Neural cell (in vitro differentiated cells): ENCODE results near the gene INHA. TPM values are rescaled to one million over a fixed set of nuclear protein-coding genes. Genes with fewer than 3 reads are reported as not detected.

Experiments used
- H2AFZ ChIP-seq: fragments of 200-600, 300-800 bp; sonication (generic), shearing (Covaris generic); 2 replicates; pipeline ENCODE4 v1.6.0; 2014; ENCODE audit warnings: low read depth, mild to moderate bottlenecking, antibody characterized with exemption, low read length, moderate library complexity
- H3F3A ChIP-seq: fragments of 200-600 bp; shearing (Covaris generic); 2 replicates; pipeline ENCODE4 v1.6.1; 2016; ENCODE audit warnings: mild to moderate bottlenecking, moderate library complexity, mixed read lengths, antibody characterized with exemption, low read length; ENCODE audit not compliant: insufficient read depth, poor library complexity, severe bottlenecking
- H3K27ac ChIP-seq: fragments of 200-600, 300-800 bp; sonication (generic), shearing (Covaris generic); 2 replicates; pipeline ENCODE4 v1.5.1; 2014; ENCODE audit warnings: mild to moderate bottlenecking, low read length, moderate library complexity
- H3K27me3 ChIP-seq: fragments of 300-800, 200-600 bp; sonication (generic), shearing (Covaris generic); 2 replicates; pipeline ENCODE4 v1.6.0; 2014; ENCODE audit warnings: mild to moderate bottlenecking, low read depth, low read length, moderate library complexity; ENCODE audit not compliant: insufficient read depth
- H3K36me3 ChIP-seq: fragments of 300-800, 200-600 bp; sonication (generic), shearing (Covaris generic); 2 replicates; pipeline ENCODE4 v1.5.1; 2014; ENCODE audit warnings: mild to moderate bottlenecking, antibody characterized with exemption, low read length, moderate library complexity; ENCODE audit not compliant: insufficient read depth
- H3K4me2 ChIP-seq: fragments of 300-800, 200-600 bp; sonication (generic), shearing (Covaris generic); 2 replicates; pipeline ENCODE4 v1.6.0; 2014; ENCODE audit warnings: mild to moderate bottlenecking, low read length
- H3K4me3 ChIP-seq: fragments of 300-800, 200-600 bp; sonication (generic), shearing (Covaris generic); 2 replicates; pipeline ENCODE4 v1.5.1; 2014; ENCODE audit warnings: mild to moderate bottlenecking, low read length, moderate library complexity
- H3K79me2 ChIP-seq: fragments of 200-600 bp; shearing (Covaris generic); replicated peaks from 2 replicates; pipeline ENCODE4 v1.6.0; 2014; ENCODE audit warnings: mild to moderate bottlenecking, low read length, moderate library complexity; ENCODE audit not compliant: insufficient read depth
- H3K9ac ChIP-seq: fragments of 300-800, 200-600 bp; sonication (generic), shearing (Covaris generic); 2 replicates; pipeline ENCODE4 v1.6.1; 2016; ENCODE audit warnings: mild to moderate bottlenecking, low read length, mixed read lengths
- H3K9me2 ChIP-seq: fragments of 200-600 bp; shearing (Covaris generic); 2 replicates; pipeline ENCODE4 v1.6.1; 2016; ENCODE audit warnings: mild to moderate bottlenecking, low read length, mixed read lengths; ENCODE audit not compliant: insufficient read depth
- H3K9me3 ChIP-seq: fragments of 200-600, 300-800 bp; sonication (generic), shearing (Covaris generic); 2 replicates; pipeline ENCODE4 v1.6.1; 2016; ENCODE audit warnings: mild to moderate bottlenecking, mixed run types, low read length, moderate library complexity, mixed read lengths
- H4K20me1 ChIP-seq: fragments of 200-600 bp; shearing (Covaris generic); 2 replicates; pipeline ENCODE4 v1.6.1; 2016; ENCODE audit warnings: mild to moderate bottlenecking, mixed run types; ENCODE audit not compliant: insufficient read depth
- EP300 ChIP-seq: fragments of 450-650 bp; conservative IDR thresholded peaks from 2 replicates; pipeline ENCODE4 v1.6.1; 2014; ENCODE audit warnings: antibody characterized with exemption, mild to moderate bottlenecking, moderate library complexity; ENCODE audit not compliant: poor library complexity, severe bottlenecking
- EZH2 ChIP-seq: fragments of 200-600, 300-800 bp; shearing (Covaris generic), sonication (generic); IDR thresholded peaks from 2 replicates; pipeline ENCODE4 v1.6.1; 2014; ENCODE audit warnings: antibody characterized with exemption, low read length, borderline replicate concordance, mild to moderate bottlenecking; ENCODE audit not compliant: insufficient read depth, poor library complexity, severe bottlenecking
- MXI1 ChIP-seq: fragments of 450-650 bp; conservative IDR thresholded peaks from 2 replicates; pipeline ENCODE4 v1.6.1; 2014; ENCODE audit warnings: antibody characterized with exemption, mild to moderate bottlenecking; ENCODE audit not compliant: poor library complexity, severe bottlenecking
- POLR2AphosphoS5 ChIP-seq: IDR thresholded peaks from 2 replicates; pipeline ENCODE4 v1.6.1; 2012
- RAD21 ChIP-seq: fragments of 450-650 bp; conservative IDR thresholded peaks from 2 replicates; pipeline ENCODE4 v1.6.1; 2014; ENCODE audit warnings: antibody characterized with exemption, mild to moderate bottlenecking, moderate library complexity
- SMC3 ChIP-seq: fragments of 450-650 bp; conservative IDR thresholded peaks from 2 replicates; pipeline ENCODE4 v1.6.1; 2014; ENCODE audit warnings: antibody characterized with exemption, mild to moderate bottlenecking, moderate library complexity; ENCODE audit not compliant: poor library complexity
- TAF1 ChIP-seq: IDR thresholded peaks from 2 replicates; pipeline ENCODE4 v1.6.1; 2012; ENCODE audit warnings: low read depth
- polyA plus RNA-seq: library from polyadenylated mRNA; depleted of rRNA; stranded (reverse); fragments of >200 nt; gene quantifications from 2 replicates; pipeline ENCODE4 v1.2.3, GENCODE V29; 2014
- TF ChIP-seq, protein P1 (sequence below): IDR thresholded peaks from 2 replicates; pipeline ENCODE4 v1.6.1; 2012; ENCODE audit warnings: borderline replicate concordance
- TF ChIP-seq, protein P2 (sequence below): fragments of 450-650 bp; IDR thresholded peaks from 2 replicates; pipeline ENCODE4 v1.5.1; 2014; ENCODE audit warnings: antibody characterized with exemption, mild to moderate bottlenecking, moderate library complexity; ENCODE audit not compliant: poor library complexity, severe bottlenecking

The INHA gene
- polyA plus RNA-seq, 1 donor from 2014 or later, result 2.7 TPM

DNA sequence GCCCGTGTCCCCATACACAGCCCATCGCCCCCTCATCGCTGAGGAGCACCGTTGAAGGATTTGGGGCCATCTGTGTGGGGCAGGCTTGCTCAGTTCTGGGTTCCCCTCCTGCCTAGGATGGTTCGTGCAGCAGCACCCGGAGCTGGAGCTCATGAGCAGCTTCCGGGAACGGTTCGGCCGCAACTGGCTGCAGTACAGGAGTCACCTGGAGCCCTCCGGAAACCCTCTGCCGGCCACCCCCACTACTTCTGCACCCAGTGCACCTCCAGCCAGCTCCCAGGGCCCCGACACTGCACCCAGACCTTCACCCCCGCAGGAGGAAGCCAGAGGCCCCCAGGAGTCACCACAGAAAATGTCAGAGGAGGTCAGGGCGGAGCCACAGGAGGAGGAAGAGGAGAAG lies 35.8 kb downstream of the INHA start:
- Histone ChIP-seq H3K27me3 (no peaks in the 10 kb centered on the region), H3K9me3 (no peaks in the 10 kb centered on the region), H3K36me3 (no peaks in the 10 kb centered on the region), H3K9ac (no peak overlapping the region), H2AFZ (no peak overlapping the region), H3K9me2 (no peaks in the 10 kb centered on the region), H3K79me2 (no peaks in the 10 kb centered on the region), H4K20me1 (no peaks in the 10 kb centered on the region), H3F3A (no peaks in the 10 kb centered on the region), H3K4me3 (no peak overlapping the region), H3K4me2 (no peak overlapping the region), H3K27ac (no peak overlapping the region)
- no peak for TF ChIP-seq EP300
- no peak for TF ChIP-seq POLR2AphosphoS5

DNA sequence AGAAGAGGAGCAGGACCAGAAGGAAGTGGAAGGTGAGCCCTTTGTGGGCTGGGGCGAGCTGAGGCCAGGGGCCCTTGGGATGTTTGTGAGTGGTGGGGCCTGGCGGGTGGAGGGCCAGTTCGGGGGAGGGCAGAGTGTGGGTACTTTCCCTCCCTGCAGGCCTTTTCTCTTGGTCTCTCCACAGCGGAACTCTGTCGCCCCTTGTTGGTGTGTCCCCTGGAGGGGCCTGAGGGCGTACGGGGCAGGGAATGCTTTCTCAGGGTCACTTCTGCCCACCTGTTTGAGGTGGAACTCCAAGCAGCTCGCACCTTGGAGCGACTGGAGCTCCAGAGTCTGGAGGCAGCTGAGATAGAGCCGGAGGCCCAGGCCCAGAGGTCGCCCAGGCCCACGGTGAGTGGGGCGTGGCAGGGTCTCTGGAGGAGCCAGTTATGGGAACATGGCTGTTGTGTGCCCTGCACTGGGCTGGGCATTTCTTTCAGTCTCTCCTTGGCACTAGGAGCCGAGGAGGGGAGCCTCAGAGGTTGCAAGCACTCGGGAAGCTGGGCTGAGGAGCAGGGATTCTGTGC lies 36.4 kb downstream of the INHA start:
- H3K27me3 ChIP-seq, result no peaks in the 10 kb centered on the region
- no peak overlapping the region for H2AFZ ChIP-seq
- no peaks in the 10 kb centered on the region for H3K36me3 ChIP-seq
- H3K9me3 ChIP-seq, result no peaks in the 10 kb centered on the region
- no peaks in the 10 kb centered on the region for H3K9me2 ChIP-seq
- H3K79me2 ChIP-seq, result no peaks in the 10 kb centered on the region
- no peaks in the 10 kb centered on the region for H4K20me1 ChIP-seq
- no peak overlapping the region for H3K4me3 ChIP-seq
- H3F3A ChIP-seq, result no peaks in the 10 kb centered on the region
- H3K27ac ChIP-seq, result no peak overlapping the region
- TF ChIP-seq RAD21 (no peak), SMC3 (no peak), EP300 (no peak), POLR2AphosphoS5 (no peak), TAF1 (no peak), MXI1 (no peak), EZH2 (no peak)
- TF ChIP-seq, protein P1, sequence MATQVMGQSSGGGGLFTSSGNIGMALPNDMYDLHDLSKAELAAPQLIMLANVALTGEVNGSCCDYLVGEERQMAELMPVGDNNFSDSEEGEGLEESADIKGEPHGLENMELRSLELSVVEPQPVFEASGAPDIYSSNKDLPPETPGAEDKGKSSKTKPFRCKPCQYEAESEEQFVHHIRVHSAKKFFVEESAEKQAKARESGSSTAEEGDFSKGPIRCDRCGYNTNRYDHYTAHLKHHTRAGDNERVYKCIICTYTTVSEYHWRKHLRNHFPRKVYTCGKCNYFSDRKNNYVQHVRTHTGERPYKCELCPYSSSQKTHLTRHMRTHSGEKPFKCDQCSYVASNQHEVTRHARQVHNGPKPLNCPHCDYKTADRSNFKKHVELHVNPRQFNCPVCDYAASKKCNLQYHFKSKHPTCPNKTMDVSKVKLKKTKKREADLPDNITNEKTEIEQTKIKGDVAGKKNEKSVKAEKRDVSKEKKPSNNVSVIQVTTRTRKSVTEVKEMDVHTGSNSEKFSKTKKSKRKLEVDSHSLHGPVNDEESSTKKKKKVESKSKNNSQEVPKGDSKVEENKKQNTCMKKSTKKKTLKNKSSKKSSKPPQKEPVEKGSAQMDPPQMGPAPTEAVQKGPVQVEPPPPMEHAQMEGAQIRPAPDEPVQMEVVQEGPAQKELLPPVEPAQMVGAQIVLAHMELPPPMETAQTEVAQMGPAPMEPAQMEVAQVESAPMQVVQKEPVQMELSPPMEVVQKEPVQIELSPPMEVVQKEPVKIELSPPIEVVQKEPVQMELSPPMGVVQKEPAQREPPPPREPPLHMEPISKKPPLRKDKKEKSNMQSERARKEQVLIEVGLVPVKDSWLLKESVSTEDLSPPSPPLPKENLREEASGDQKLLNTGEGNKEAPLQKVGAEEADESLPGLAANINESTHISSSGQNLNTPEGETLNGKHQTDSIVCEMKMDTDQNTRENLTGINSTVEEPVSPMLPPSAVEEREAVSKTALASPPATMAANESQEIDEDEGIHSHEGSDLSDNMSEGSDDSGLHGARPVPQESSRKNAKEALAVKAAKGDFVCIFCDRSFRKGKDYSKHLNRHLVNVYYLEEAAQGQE, result no peak
- TF ChIP-seq, protein P2, sequence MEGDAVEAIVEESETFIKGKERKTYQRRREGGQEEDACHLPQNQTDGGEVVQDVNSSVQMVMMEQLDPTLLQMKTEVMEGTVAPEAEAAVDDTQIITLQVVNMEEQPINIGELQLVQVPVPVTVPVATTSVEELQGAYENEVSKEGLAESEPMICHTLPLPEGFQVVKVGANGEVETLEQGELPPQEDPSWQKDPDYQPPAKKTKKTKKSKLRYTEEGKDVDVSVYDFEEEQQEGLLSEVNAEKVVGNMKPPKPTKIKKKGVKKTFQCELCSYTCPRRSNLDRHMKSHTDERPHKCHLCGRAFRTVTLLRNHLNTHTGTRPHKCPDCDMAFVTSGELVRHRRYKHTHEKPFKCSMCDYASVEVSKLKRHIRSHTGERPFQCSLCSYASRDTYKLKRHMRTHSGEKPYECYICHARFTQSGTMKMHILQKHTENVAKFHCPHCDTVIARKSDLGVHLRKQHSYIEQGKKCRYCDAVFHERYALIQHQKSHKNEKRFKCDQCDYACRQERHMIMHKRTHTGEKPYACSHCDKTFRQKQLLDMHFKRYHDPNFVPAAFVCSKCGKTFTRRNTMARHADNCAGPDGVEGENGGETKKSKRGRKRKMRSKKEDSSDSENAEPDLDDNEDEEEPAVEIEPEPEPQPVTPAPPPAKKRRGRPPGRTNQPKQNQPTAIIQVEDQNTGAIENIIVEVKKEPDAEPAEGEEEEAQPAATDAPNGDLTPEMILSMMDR, result no peak
- no peak overlapping the region for H3K4me2 ChIP-seq
- H3K9ac ChIP-seq, result no peak overlapping the region
